Spinal cord (tissue), 10 donors: ENCODE results near the gene PLRG1. TPM values are rescaled to one million over a fixed set of nuclear protein-coding genes. Genes with fewer than 3 reads are reported as not detected.

Experiments used
- DNase-seq, 6 donors: peaks; one replicate each; pipeline versions ENCODE4 v3.0.0 to v3.0.0-alpha.2; 2013 to 2015; ENCODE audit warnings: low spot score in 6 of 6, low read depth in 4 of 6
- H3K27ac ChIP-seq: one replicate; pipeline ENCODE4 v1.5.1; 2013; ENCODE audit warnings: low read depth, low read length, control low read depth
- H3K27me3 ChIP-seq: one replicate; pipeline ENCODE4 v1.6.1; 2013; ENCODE audit warnings: low read length; ENCODE audit not compliant: control insufficient read depth, insufficient read depth
- H3K36me3 ChIP-seq: one replicate; pipeline ENCODE4 v1.6.1; 2013; ENCODE audit warnings: low read length; ENCODE audit not compliant: control insufficient read depth, insufficient read depth
- H3K4me1 ChIP-seq: one replicate; pipeline ENCODE4 v1.6.1; 2013; ENCODE audit warnings: low read length; ENCODE audit not compliant: control insufficient read depth, insufficient read depth
- H3K4me3 ChIP-seq: one replicate; pipeline ENCODE4 v1.5.1; 2013; ENCODE audit warnings: low read depth, low read length, control low read depth
- H3K9me3 ChIP-seq: one replicate; pipeline ENCODE4 v1.6.1; 2013; ENCODE audit warnings: low read length; ENCODE audit not compliant: control insufficient read depth, insufficient read depth
- WGBS: methylation state at CpG from one replicate; pipeline ENCODE4 v1.1.5; 2013; ENCODE audit warnings: missing lambda C conversion rate; ENCODE audit not compliant: insufficient coverage; 5-methylcytosine and 5-hydroxymethylcytosine counted together
- polyA plus RNA-seq, 2 donors: library from polyadenylated mRNA; unstranded; fragments of 120-200 nt; gene quantifications; one replicate each; pipeline ENCODE4 v1.2.1, GENCODE V29; 2013; ENCODE audit not compliant: insufficient read length in 2 of 2
- small RNA-seq: library from RNA; depleted of rRNA; stranded (forward); fragments of <200 nt; gene quantifications from one replicate; pipeline ENCODE3, GENCODE V24; 2014; ENCODE audit warnings: low replicate concordance
- total RNA-seq, 2 donors: library from RNA; depleted of rRNA in 1 of 2; stranded (reverse); fragments of 120-200 nt in 1 of 2; fragments of >200 nt in 1 of 2; gene quantifications; one replicate each; pipeline versions ENCODE4 v1.2.3 to v1.2.4, GENCODE V29; 2013 to 2014
- donor health status: healthy.

PLRG1 gene
- total and polyA plus RNA-seq, 4 donors: 67.8 to 93.2 (median 78.3) TPM

- WGBS: 41% methylated on average over 50 of the region's 56 CpGs
- no peak overlapping the region for H3K27ac ChIP-seq
- no peak overlapping the region for H3K4me3 ChIP-seq
- no peaks in the 10 kb centered on the region for H3K9me3 ChIP-seq
- H3K4me1 ChIP-seq: peaks cover 34% of the 10 kb centered on the region
- H3K27me3 ChIP-seq: peaks cover 45% of the 10 kb centered on the region
- no peaks in the 10 kb centered on the region for H3K36me3 ChIP-seq
- no peak for DNase-seq
Measured at GRCh38 chr4:154489558-154490233, 60.5 kb downstream of the PLRG1 start.

DNA sequence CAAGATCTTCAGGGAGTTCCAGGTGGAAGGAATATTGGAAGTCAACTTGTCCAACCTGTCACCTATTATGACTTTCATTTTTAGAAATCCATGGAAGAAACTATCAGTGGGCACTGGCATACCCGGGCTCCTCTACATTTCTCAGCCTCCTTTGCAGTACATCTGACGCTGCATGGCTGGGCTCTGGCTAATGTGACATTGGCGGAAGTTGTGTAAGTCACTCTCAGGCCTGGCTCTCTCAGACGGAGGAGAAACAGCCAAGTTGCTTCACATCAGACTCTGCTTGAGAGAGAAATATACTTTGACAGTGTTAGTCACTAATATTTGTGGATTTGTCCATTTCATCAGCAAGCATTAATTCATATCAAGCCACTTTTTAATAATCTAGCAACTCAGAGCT is 63.1 kb downstream of the PLRG1 start:
- DNase-seq: no peak
- WGBS: 100% methylated on average over 1 of the region's 4 CpGs
- H3K4me3 ChIP-seq: no peak overlapping the region
- no peak overlapping the region for H3K27ac ChIP-seq
- H3K36me3 ChIP-seq: no peaks in the 10 kb centered on the region
- peaks cover 30% of the 10 kb centered on the region for H3K4me1 ChIP-seq
- no peaks in the 10 kb centered on the region for H3K9me3 ChIP-seq
- peaks cover 32% of the 10 kb centered on the region for H3K27me3 ChIP-seq

- Histone ChIP-seq H3K4me1 (peaks cover 11% of the 10 kb centered on the region), H3K27me3 (peaks cover 16% of the 10 kb centered on the region), H3K27ac (no peak overlapping the region), H3K4me3 (no peak overlapping the region), H3K36me3 (no peaks in the 10 kb centered on the region), H3K9me3 (no peaks in the 10 kb centered on the region)
- WGBS: 79% methylated on average over 3 of the region's 4 CpGs
- no peak for DNase-seq
Measured at GRCh38 chr4:154485127-154485773, 65.0 kb downstream of the PLRG1 start.

Small RNAs within 50 kb of the gene (small RNA-seq; reads per million reads assigned to genes)
- not detected for gene RNU6-1285P

Other genes starting within 250 kb of the PLRG1 start
- gene DCHS2, start 58.6 kb downstream of the PLRG1 start, total RNA-seq: 10 to 100 TPM in 1 of 2 donors, 1 to 10 TPM in 1; 7.9 to 15.5 TPM
- 1 to 10 TPM; 3.2 to 7.3 TPM for gene DCHS2, start 58.6 kb downstream of the PLRG1 start, polyA plus RNA-seq
- 1 to 10 TPM in 1 of 2 donors, not detected in 1; 1.2 TPM for gene FGB, start 12.6 kb upstream of the PLRG1 start, total RNA-seq
- gene FGB, start 12.6 kb upstream of the PLRG1 start, polyA plus RNA-seq: under 1 TPM in 1 of 2 donors, not detected in 1; 0.14 TPM
- gene FGA, start 40.3 kb upstream of the PLRG1 start, total RNA-seq: 1 to 10 TPM in 1 of 2 donors, not detected in 1; 1.7 TPM
- not detected for gene FGA, start 40.3 kb upstream of the PLRG1 start, polyA plus RNA-seq
- 1 to 10 TPM in 1 of 2 donors, not detected in 1; 1.4 TPM for gene FGG, start 62.3 kb upstream of the PLRG1 start, total RNA-seq
- gene FGG, start 62.3 kb upstream of the PLRG1 start, polyA plus RNA-seq: not detected
- under 1 TPM; 0.33 to 0.50 TPM for gene LRAT, start 193.6 kb upstream of the PLRG1 start, total RNA-seq
- 1 to 10 TPM in 1 of 2 donors, under 1 TPM in 1; 0.80 to 1.6 TPM for gene LRAT, start 193.6 kb upstream of the PLRG1 start, polyA plus RNA-seq
- gene RBM46, start 230.9 kb upstream of the PLRG1 start, total RNA-seq: under 1 TPM; 0.06 to 0.10 TPM
- gene RBM46, start 230.9 kb upstream of the PLRG1 start, polyA plus RNA-seq: under 1 TPM; 0.05 to 0.10 TPM